Endodermal cell (in vitro differentiated cells): ENCODE measurements around the gene FCHO1. TPM values are rescaled to one million over a fixed set of nuclear protein-coding genes. Genes with fewer than 3 reads are reported as not detected.

Source experiments
- DNase-seq: peaks from one replicate; pipeline ENCODE4 v3.0.0-alpha.2; 2017
- H3K27ac ChIP-seq: 2 replicates; pipeline ENCODE4 v1.5.1; 2013; ENCODE audit warnings: mild to moderate bottlenecking, low read depth, low read length, moderate library complexity
- H3K27me3 ChIP-seq: 2 replicates; pipeline ENCODE4 v1.6.1; 2013; ENCODE audit warnings: mild to moderate bottlenecking, low read length, moderate library complexity; ENCODE audit not compliant: insufficient read depth, control insufficient read depth, poor library complexity, severe bottlenecking
- H3K36me3 ChIP-seq: 2 replicates; pipeline ENCODE4 v1.7.0; 2013; ENCODE audit warnings: mild to moderate bottlenecking, low read length, moderate library complexity; ENCODE audit not compliant: control insufficient read depth, insufficient read depth
- H3K4me1 ChIP-seq: one replicate; pipeline ENCODE4 v1.7.0; 2013; ENCODE audit warnings: low read length; ENCODE audit not compliant: control insufficient read depth, insufficient read depth
- H3K4me3 ChIP-seq: 2 replicates; pipeline ENCODE4 v1.5.1; 2013; ENCODE audit warnings: mild to moderate bottlenecking, low read length, moderate library complexity
- H3K9ac ChIP-seq: 2 replicates; pipeline ENCODE4 v1.6.1; 2013; ENCODE audit warnings: mild to moderate bottlenecking, low read length, moderate library complexity; ENCODE audit not compliant: poor library complexity, severe bottlenecking; ENCODE audit errors: extremely low read depth
- H3K9me3 ChIP-seq: 2 replicates; pipeline ENCODE4 v1.6.1; 2013; ENCODE audit warnings: mild to moderate bottlenecking, low read length, moderate library complexity; ENCODE audit not compliant: control insufficient read depth
- H3K27ac Mint-ChIP-seq: 2 replicates; pipeline ENCODE4 v1.8.0; 2020; ENCODE audit warnings: mixed read lengths
- H3K27me3 Mint-ChIP-seq: 2 replicates; pipeline ENCODE4 v1.8.0; 2021; ENCODE audit warnings: mild to moderate bottlenecking, mixed read lengths; ENCODE audit not compliant: insufficient read depth
- H3K36me3 Mint-ChIP-seq: 2 replicates; pipeline ENCODE4 v1.8.0; 2020; ENCODE audit warnings: low read depth, mixed read lengths
- H3K4me1 Mint-ChIP-seq: 2 replicates; pipeline ENCODE4 v1.8.0; 2020; ENCODE audit warnings: mixed read lengths
- H3K4me3 Mint-ChIP-seq: 2 replicates; pipeline ENCODE4 v1.8.0; 2020; ENCODE audit warnings: mild to moderate bottlenecking, moderate library complexity, mixed read lengths
- H3K9me3 Mint-ChIP-seq: 2 replicates; pipeline ENCODE4 v1.8.0; 2020; ENCODE audit warnings: mild to moderate bottlenecking, mixed read lengths
- CTCF ChIP-seq: fragments of 200-600 bp; sonication (generic); conservative IDR thresholded peaks from 2 replicates; pipeline ENCODE4 v1.5.0; 2021; ENCODE audit warnings: antibody characterized with exemption, mild to moderate bottlenecking
- WGBS, 2 experiments: methylation state at CpG; one replicate each; pipeline versions ENCODE4 v1.1.5 to v1.1.7; 2013; ENCODE audit warnings: missing lambda C conversion rate in 2 of 2, mixed read lengths in 1 of 2; ENCODE audit not compliant: insufficient coverage in 1 of 2, insufficient read length in 1 of 2; 5-methylcytosine and 5-hydroxymethylcytosine counted together
- total RNA-seq, 2 donors: library from RNA; stranded (reverse); fragmentation: NEBNext Ultra II Directional in 1 of 2; extraction: Animal tissue kit (Norgen Biotek cat#: 25700) in 1 of 2; gene quantifications; 2 replicates in 1 of 2; 3 replicates in 1 of 2; pipeline ENCODE4 v1.2.1, GENCODE V29; 2021

The FCHO1 gene
- total RNA-seq, 2 donors from 2014 or later, result 8.5 to 10.2 TPM

GRCh38 chr19:17754634-17755442, 3.6 kb downstream of the FCHO1 start:
- no peak for DNase-seq
- Mint-ChIP-seq H3K4me1 (no peaks in the 10 kb centered on the region), H3K27me3 (no peaks in the 10 kb centered on the region), H3K36me3 (no peaks in the 10 kb centered on the region), H3K9me3 (no peaks in the 10 kb centered on the region), H3K4me3 (no peak overlapping the region), H3K27ac (no peak overlapping the region)
- Histone ChIP-seq H3K9ac (no peak overlapping the region), H3K27ac (peak overlapping the region; percentile 79), H3K4me1 (no peaks in the 10 kb centered on the region), H3K27me3 (no peaks in the 10 kb centered on the region), H3K36me3 (no peaks in the 10 kb centered on the region), H3K9me3 (no peaks in the 10 kb centered on the region), H3K4me3 (no peak overlapping the region)
- no peak for TF ChIP-seq CTCF
- WGBS, 2 experiments, result 56 to 86% methylated on average over 1 to 5 of the region's 5 CpGs

GRCh38 chr19:17755443-17755890, 4.2 kb downstream of the FCHO1 start:
- Mint-ChIP-seq H3K4me3 (no peak overlapping the region), H3K36me3 (no peaks in the 10 kb centered on the region), H3K9me3 (no peaks in the 10 kb centered on the region), H3K27me3 (no peaks in the 10 kb centered on the region), H3K4me1 (no peaks in the 10 kb centered on the region), H3K27ac (no peak overlapping the region)
- 67 to 75% methylated on average over 1 of the region's 1 CpG for WGBS, 2 experiments
- Histone ChIP-seq H3K36me3 (no peaks in the 10 kb centered on the region), H3K9ac (no peak overlapping the region), H3K27ac (peak overlapping the region; percentile 79), H3K4me3 (no peak overlapping the region), H3K27me3 (no peaks in the 10 kb centered on the region), H3K9me3 (no peaks in the 10 kb centered on the region), H3K4me1 (no peaks in the 10 kb centered on the region)
- no peak for DNase-seq
- TF ChIP-seq CTCF, result no peak

GRCh38 chr19:17755977-17756670, 4.8 kb downstream of the FCHO1 start:
- peak; percentile 90 for DNase-seq
- no peaks in the 10 kb centered on the region for H3K9me3 Mint-ChIP-seq
- H3K36me3 Mint-ChIP-seq, result no peaks in the 10 kb centered on the region
- no peak for TF ChIP-seq CTCF
- no peak overlapping the region for H3K4me3 ChIP-seq
- no peaks in the 10 kb centered on the region for H3K36me3 ChIP-seq
- H3K4me1 Mint-ChIP-seq, result no peaks in the 10 kb centered on the region
- H3K27ac Mint-ChIP-seq, result no peak overlapping the region
- no peaks in the 10 kb centered on the region for H3K27me3 Mint-ChIP-seq
- H3K9me3 ChIP-seq, result no peaks in the 10 kb centered on the region
- no peaks in the 10 kb centered on the region for H3K4me1 ChIP-seq
- WGBS, 2 experiments, result 49 to 77% methylated on average over 7 to 10 of the region's 12 CpGs
- peak overlapping the region; percentile 79 for H3K27ac ChIP-seq
- H3K4me3 Mint-ChIP-seq, result no peak overlapping the region
- H3K27me3 ChIP-seq, result no peaks in the 10 kb centered on the region
- no peak overlapping the region for H3K9ac ChIP-seq
